IMR-90 (cell line): ENCODE data around the gene TRIM62.

ENCODE experiments used
- CEBPB ChIP-seq: IDR thresholded peaks from 2 replicates; pipeline ENCODE4 v1.6.1; 2012; ENCODE audit warnings: low read depth, low read length, improper control_type of control experiment
- CTCF ChIP-seq: conservative IDR thresholded peaks from 2 replicates; pipeline ENCODE4 v1.5.1; 2012; ENCODE audit warnings: mild to moderate bottlenecking, low read depth, low read length, improper control_type of control experiment
- MAFK ChIP-seq: IDR thresholded peaks from 2 replicates; pipeline ENCODE4 v1.6.1; 2012; ENCODE audit warnings: low read depth, low read length, improper control_type of control experiment
- MAZ ChIP-seq: IDR thresholded peaks from 2 replicates; pipeline ENCODE4 v1.6.1; 2012; ENCODE audit warnings: low read depth, mild to moderate bottlenecking, low read length, improper control_type of control experiment, moderate library complexity, borderline replicate concordance
- NFE2L2 ChIP-seq: fragments of 150-350 bp; IDR thresholded peaks from 2 replicates; pipeline ENCODE4 v1.6.1; 2016; ENCODE audit warnings: low read depth, mild to moderate bottlenecking, low read length
- POLR2A ChIP-seq: IDR thresholded peaks from 2 replicates; pipeline ENCODE4 v1.6.1; 2012; ENCODE audit warnings: mild to moderate bottlenecking, low read depth, low read length
- RAD21 ChIP-seq: IDR thresholded peaks from 2 replicates; pipeline ENCODE4 v1.6.1; 2012; ENCODE audit warnings: low read length, improper control_type of control experiment
- RFX5 ChIP-seq: IDR thresholded peaks from 2 replicates; pipeline ENCODE4 v1.8.0; 2012; ENCODE audit warnings: low read depth, mild to moderate bottlenecking, low read length, moderate library complexity
- SMC3 ChIP-seq: fragments of 150-350 bp; IDR thresholded peaks from 2 replicates; pipeline ENCODE4 v1.6.1; 2016; ENCODE audit warnings: low read depth, mild to moderate bottlenecking, antibody characterized with exemption, low read length, moderate library complexity
- USF2 ChIP-seq: fragments of 150-350 bp; IDR thresholded peaks from 2 replicates; pipeline ENCODE4 v1.6.1; 2017; ENCODE audit warnings: mild to moderate bottlenecking, antibody characterized with exemption, low read length, low read depth

GRCh38 chr1:33222381-33222780, 40.5 kb upstream of the TRIM62 start:
- no peak for TF ChIP-seq CTCF
- TF ChIP-seq RAD21, result no peak
- TF ChIP-seq CEBPB, result no peak
- no peak for TF ChIP-seq POLR2A
- no peak for TF ChIP-seq RFX5
- TF ChIP-seq USF2, result no peak
- TF ChIP-seq MAFK, result no peak
- TF ChIP-seq MAZ, result no peak
- no peak for TF ChIP-seq SMC3
- TF ChIP-seq NFE2L2, result no peak
